NCI-H2196 (cell line): Measurements from ENCODE around the gene PALLD.

Source experiments
- DNase-seq: peaks from one replicate; lab custom pipeline; 2025; ENCODE audit not compliant: unreplicated experiment; lab: John Stamatoyannopoulos, UW

PALLD gene

DNA sequence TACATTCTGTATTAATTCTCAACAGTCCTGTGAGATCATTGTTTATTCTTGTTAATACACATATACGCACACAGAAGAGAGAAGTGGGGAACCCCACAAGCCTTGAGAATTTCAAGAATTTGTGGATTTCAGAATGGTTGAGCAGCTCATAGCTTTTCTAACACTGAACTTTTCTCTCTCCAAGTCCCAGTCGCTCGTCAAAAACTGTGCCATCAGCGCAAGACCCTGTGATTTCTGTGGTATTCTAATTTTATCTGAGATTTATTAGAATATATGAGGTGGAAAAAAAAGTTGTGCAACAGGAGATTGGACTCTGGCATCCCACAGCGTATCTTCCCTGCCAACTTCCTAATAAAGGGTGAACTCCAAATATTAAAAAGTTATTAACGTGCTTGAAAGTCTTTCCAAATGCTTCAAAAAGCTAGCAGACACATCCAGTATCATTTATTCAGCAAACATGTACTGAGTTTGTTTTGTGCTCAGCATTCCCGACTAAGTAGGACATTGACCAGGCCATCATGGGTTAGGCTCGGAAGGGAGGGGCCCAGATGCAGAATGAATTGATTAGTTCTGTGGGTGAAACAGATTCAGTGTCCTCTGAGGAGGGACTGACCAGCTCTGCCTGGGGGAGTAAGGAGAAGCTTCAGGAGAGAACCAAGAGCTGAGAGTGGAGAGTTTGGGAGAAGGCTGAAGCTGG, 347.6 kb downstream of the PALLD start:
- DNase-seq: no peak

DNA sequence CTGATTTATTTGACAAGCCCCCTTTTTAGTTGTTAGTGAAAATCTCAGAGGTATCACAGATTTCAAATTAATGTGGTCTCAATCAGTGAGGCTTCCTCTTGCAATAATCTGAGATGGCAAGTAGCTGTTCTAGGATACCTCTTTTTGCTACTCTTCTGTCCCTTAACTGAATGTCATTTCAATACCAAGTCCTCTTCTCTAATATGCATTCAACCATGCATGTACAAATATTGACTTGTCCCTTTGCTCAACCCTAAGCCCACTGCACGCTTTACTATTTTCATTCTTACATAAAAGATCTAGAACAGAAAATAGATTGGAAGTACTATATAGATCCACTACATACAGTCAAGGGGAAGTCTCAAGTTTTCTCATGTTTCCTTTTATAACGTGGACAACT, 349.0 kb downstream of the PALLD start:
- DNase-seq: no peak

DNA sequence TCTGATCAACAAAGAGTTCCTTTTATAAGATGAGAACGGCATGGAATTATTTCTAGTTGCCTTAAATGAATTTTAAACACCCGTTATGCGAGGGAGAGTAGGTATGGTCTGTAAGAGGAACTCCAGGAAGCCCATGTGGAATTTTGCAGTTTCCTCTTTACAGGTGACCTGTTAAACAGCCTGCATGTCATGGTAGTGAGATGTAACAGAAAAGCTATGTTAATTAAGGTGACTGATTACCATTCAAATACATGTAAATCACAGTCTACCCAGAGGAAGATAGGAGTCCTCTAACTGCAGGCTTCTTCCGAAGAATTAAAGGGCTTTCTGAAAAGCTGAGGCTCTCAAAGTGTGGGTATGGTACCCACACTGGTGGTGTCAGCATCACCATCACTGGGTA, 349.6 kb downstream of the PALLD start:
- no peak for DNase-seq

DNA sequence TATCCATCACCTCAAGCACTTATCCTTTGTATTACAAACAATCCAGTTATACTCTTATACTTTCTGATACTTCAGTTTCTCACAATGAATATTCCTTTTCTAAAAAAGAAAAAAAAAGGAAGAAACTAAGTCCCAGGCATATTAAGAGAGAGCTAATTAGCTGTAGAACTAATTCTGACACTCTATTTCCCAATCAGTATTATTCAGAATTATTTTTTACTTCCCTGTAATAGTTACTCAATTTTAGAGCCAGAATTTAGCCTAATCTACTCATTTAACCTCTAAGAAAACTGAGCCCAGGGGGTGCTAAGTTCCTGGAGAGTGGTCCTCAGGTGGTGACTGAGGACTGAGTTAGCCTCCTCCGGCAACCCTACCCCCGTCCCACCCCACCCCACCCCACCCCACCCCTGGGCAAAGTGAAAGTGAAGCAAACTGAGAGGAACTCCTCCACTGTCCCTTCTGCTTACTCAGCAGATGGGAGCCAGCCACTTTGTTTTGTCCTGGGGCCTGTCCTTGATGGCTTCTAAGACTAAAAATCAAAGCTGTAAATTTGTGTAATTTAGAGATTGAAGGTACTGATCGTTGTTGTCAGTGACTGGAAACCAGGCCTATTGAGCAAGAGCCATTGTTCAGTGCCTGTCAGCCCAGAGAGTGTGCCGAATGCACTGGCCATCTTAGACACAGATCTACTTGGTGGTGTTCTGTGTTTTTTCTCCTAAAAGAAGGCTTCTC, 351.1 kb downstream of the PALLD start:
- DNase-seq: no peak

DNA sequence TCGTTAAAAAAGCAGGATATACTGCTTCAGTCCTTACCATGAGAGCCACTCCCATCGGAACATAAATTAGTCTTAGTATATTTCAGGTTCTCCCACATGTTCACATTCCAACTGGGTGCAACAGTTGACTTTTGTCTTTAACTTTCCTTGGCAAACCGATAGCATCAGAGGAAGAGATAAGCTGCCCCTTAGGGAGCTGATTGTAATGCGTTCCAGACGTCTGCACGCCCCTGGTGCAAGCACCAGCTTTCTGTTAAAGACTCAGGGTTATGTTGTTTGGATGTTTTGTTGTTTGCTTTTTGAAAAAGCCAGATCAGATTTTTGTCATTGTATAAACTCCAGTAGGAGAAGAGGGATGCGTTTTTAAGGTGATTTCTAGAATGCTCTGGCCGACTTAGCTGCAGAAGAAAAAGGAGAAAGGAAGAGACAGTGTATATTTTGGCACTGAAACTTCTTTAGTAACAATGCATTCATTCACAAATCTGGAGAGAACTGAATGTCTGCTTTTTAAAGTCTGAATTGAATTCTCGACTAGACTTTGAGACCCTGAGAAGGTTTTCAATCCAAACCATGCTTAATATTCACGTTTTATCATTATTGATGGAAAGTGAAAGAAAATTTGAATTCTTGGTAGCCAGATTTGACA, 352.3 kb downstream of the PALLD start:
- DNase-seq: no peak

DNA sequence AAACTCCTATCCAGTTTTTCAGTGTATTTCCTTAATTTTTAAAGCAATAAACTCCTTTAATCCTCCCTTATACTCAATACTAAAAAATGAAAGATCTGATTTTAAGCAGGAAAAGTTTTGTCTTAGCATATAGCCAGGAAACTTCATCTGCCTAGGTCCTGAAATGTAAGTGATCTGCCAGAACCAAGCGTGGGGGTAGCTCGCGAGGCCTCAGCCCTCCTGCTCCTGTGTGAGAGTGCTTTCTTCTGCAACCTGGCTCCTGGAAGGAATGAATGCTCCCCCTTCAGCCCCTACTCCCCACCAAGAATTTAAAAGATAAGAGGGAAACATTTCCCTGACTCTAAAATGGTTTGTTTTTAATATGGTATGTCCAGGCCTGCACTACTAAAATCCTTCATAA, 353.1 kb downstream of the PALLD start:
- DNase-seq: no peak

DNA sequence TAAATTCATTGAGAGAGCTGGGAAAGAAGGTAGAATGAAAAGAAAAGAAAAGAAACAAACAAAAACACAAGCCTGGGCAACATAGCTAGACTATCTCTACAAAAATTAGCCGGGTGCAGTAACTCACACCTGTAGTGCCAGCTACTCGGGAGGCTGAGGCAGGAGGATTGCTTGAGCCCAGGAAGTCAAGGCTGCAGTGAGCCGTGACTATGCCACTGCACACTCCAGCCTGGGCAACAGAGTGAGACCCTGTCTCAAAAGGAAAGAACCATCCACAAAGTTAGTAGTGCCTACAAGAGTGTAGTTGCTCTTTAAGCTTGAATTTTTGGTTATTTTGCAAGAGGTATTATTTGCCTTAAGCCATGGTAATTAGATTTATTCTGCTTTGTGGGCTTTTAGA, 355.5 kb downstream of the PALLD start:
- DNase-seq: no peak

DNA sequence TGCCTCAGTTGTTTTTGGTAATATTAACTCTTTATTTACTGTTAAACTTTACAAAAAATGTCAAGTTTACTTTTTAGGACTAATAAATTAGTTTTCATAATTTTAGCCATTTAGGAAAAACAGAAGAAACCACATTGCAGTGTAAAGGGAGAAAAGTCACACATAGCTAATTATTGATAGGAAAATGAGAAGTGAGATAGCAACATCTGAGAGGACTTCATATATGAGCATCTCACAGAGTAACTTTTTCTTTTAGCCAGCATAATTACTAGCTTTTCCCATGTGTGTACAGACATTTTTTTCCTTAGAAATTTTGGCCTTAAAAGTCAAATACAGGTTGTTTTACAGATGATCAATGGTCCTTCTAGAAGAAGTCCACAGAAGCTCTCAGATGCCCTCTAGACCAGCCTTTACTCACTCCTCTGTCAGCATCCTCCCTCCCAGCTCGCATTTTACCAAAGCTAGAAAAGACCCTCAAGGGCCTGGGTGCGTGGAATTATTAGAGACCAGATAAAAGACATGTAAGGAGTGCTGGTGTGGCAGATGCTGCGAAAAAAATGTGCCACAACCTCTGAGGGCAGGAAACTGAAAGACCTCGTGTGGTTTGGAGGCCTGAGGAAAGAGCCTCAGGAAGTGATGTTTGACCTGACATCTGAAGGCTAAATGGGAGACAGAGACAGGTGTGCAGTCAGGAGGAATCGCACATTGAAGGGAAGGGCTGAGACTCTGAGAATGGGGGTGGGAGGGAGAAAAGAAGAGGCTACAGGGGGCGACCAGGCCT, 356.3 kb downstream of the PALLD start:
- no peak for DNase-seq

DNA sequence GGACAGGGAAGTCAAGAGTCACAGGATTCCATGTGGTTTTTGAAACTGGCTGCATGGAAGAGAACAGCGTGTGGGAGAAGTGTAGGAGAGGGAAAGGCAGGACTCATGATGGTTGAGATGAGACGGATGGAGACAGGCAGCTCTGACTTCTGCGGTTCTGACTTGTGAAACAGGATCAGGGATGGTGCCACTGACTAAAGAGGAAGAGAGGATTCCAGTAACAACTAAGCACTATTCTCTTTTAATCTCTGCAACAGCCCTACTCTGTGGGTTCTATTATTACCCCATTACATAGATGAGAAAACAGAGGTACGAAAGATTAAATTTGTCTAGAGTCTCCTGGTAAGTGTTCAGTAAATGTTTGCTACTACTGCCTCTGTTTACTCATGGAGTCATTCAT, 356.9 kb downstream of the PALLD start:
- DNase-seq: no peak

DNA sequence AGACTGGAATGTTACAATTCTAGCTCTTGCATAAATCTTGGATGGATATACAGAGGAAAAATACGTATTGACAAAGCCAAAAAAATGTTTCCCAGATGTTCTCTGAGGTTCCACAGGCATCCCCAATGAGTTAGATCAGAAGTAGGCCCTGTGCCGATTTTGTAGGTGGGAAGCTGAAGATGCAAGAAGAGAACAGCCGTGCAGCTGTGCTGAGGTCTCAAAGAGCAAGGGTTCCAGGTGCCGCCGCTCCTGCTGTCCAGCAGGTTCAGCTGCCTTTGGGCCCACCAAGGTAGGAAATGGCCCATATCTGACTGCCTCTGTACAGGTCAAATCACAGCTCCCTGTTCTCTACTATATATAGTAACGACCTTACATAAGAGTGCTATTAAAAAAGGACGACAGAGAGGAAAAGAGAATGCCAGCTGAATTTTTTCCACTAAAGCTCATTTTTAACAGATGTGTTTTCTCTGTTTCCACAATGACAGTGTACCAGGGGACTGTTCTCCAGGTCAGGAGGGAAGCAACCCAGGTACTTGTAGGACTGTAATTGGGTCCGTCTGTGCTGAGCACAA, 357.6 kb downstream of the PALLD start:
- DNase-seq: no peak

DNA sequence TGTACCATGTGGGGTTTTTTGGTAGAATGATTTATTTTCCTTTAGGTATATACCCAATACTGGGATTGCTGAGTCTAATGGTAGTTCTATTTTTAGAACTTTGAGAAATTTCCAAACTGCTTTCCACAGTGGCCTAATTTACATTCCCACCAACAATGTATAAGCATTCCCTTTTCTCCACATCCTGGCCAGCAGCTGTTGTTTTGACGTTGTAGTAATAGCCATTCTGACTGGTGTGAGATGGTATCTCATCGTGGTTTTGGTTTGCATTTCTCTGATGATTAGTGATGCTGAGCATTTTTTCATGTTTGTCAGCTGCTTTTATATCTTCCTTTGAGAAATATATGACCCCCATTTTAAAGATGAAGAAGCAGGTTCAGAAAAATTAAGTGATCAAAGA, 359.5 kb downstream of the PALLD start:
- DNase-seq: no peak

DNA sequence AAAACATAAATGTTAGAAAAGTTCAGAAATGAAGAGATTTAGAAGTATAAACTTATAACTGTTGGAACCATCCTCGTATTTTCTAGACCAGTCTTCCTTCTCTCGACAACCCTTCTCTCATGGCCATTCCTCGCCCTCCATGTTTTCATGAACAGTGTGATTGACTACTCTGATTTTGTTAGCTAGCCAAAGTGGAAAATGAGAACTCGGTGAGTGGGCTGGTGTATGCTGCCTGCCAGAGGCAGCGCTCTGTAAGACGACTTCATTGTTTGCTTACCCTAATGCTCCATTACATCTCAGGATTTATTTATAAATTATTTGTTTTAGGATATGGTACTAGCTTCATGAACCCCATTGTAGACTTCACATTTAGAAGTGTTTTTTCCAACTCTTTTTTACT, 360.2 kb downstream of the PALLD start:
- no peak for DNase-seq

DNA sequence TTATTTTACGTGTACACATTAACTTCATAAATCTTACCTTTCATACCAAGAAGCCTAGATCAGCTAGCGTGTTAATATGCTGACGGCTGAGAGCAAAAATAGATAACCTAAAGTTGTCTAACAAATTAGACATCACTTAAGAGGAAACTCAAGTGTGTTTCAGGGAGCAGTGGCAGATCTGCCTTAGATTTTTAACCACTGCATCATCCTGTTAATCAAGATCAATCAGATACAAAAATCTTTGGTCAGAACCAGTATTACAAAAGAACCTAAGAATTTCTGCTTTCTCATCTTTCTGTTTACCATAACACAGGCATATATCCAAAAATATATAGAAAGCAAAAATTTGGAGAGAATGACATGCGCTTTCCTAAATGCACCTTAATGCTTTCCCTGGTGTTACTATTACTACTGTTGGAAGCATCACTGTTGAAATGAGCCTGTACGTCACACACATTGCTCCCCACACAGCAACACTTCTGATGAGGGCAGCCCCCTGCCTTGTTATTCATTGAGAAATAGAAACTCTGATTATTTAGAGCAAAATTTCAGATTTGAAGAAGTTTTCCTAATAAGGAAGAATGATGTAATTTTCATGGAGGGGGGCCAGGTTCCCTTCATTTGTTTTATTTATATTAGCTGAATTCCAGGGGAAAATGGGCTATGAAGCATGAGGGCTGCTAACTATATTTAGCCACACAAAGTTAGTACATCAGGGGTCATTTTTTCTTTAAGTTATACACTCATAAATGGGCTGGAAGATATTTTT, 360.9 kb downstream of the PALLD start:
- no peak for DNase-seq

DNA sequence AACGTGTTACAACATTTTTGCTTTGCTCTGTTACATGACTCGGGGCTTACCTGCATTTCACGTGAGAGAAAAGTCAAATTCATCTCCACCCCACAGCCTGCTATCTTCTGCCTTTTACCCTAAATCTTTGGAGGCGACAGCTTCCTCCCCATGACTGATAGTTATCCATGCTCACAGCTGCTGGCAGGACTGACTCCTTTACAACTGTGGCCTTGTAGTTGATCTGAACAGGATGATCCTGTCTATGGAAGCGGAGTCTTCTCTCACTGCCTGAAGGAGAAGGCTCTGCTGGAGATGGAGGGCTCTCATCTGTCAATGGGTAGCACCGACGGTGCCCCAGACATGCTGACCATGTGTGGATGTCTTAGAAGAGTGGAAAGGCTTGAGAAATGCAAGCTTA, 362.2 kb downstream of the PALLD start:
- no peak for DNase-seq

DNA sequence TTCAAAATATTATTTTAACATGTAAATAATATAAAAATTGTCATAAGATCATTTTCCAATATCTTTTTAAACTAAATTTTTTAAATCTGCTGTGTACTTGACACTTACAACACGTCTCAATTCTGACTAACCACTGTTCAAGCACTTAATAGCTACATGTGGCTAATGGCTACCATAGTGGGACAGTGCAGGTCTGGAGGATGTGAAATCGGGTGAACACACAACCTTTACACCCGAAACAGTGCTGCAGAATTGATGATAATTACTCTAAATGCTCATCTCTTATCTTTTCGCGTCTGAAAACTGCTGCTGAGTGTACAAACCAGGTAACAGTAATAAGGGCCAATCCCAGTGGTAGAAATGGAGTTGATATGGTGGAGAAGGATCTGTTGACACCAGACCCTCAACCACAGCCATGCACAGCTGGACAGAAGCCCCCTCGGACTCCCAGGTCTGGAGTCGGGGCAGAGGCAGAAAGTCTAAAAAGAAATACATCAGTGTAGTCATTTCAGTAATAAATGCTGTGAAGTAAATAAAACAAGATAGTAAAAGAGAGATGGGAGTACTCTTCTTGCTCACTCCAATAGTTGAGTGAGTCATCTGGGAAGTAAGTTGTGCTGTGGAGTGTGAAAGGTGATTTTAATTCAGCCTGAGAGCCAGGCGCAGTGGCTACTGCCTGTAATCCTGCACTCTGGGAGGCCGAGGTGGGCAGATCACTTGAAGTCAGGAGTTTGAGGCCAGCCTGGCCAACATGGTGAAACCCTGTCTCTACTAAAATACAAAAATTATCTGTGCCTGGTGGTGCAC, 363.2 kb downstream of the PALLD start:
- no peak for DNase-seq

DNA sequence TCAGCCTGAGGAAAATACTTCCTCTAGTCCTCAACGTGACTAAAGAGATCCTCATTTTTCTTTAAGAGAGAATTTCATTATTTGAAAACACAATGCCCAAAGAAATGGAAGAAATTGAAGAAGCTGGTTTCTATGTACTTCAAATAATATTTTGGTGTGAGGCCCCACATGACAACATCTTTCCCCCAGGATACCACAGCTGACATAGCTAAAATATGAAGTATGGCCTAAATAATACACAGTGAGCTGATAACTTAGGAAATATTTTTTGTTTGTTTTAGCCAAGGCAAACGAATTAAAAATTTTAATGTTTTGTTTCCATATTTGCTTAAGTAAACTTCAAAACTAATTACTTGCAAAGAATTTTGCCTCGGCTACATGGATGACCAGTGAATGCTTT, 364.0 kb downstream of the PALLD start:
- DNase-seq: no peak

DNA sequence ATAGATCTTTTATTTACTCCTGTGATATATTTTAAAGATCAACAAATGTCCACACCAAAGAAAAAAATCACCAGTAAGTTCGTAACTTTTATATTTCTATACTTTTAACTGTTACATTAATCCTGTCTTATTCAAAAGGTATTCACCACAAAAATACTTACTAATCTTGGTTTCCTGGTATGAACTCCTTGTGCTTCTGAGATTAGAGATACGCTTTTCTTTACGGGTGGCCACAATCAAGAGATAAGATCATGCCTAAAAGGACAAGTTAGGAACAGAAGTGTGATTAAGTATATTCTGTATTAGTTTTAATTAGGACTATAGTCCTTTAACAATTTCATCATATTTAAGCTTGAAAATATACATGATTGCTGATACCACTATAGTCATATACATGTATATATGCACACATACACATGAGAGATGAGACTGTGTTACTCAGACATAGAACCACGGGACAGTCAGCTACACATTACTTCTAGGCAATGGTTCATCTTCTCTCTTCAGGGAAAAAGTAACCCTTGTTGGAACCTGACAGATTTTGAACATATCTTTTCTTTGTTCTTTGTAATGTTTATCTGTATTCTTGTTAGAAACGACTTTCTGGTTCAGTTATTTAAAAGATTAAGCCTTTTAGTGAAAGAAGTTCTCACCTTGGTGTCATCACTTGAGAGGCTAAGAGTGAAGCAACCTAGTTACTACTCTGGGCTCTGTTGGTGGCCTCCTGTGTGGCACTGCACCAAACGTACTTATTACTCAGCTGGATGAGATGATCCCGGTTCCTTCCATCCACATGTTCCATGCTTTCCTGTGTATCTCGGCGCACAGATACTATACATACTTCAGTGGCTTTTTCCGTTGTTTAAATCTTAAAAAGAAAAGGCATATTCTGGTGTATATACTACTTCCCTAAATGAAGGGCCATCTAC, 367.1 kb downstream of the PALLD start:
- DNase-seq: no peak

DNA sequence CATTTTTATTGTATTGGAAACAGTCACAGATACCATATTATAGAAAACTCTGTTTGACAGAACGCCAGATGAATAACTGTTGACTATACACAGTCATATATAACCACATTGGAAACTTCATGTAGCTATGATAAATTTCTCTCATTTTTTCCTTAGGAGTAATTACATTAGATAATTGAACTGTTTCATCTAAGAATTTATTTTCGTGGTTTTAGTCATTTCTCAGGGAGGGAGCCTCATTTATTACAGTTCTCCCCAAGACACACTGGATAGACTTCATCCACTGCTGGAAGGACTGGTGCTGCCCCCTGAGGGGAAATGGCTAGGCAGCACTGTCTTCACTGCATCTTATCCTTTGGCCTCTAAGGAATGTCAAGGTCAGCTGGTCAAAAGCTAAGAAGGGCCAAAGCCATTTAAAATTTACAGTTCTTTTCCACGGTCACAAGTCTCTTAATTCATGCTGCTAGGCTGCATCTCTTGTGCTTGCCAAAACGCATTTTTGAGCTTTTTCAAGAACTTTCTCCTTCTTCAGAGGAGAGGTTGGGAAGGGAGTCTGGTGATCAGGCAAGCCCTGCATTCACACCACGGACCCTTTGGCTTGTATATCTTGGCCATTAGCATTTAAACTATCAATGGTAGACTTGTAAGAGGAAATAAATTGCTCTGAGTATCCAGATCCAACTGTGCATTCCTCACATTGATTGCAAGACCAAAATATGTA, 368.1 kb downstream of the PALLD start:
- DNase-seq: no peak
